ENCODE data around the gene ILKAP. TPM values are rescaled to one million over a fixed set of nuclear protein-coding genes. Genes with fewer than 3 reads are reported as not detected.

ILKAP gene
- total RNA-seq, 6 experiments from 2014 or later = 9.8 to 24.3 (median 16.8) TPM

DNA sequence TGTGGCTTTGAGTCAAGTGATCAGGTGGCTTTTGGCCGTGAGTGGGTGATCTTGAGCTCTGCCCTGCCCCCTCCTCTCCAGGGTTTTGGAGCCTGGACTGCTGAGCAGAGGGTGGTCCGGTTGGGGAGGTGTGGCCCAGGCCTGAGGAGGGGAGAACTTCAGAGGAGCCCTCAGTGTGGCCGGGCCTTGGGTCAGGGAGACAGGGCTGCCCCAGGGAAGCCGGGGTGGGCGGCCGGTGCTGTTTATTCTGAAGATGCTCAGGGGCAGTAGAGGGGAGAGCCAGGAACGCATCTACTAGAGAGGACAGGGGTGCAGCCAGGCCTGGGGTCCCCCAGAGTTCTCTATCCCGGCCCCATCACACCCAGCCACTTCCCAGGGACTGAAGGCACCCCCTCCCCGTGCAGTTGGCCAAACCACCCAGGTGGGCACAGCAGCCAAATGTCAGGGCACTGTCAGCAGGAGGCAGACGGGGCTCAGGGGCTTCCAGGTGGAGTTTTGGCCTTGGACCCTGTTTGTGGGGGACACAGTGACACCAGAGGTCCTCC, 43.8 kb downstream of the ILKAP start:
- H3K4me1 ChIP-seq = no peaks in the 10 kb centered on the region
- TF ChIP-seq POLR2A (IDR thresholded peaks at IDR 0.05) = no peak
- TF ChIP-seq, protein P1, sequence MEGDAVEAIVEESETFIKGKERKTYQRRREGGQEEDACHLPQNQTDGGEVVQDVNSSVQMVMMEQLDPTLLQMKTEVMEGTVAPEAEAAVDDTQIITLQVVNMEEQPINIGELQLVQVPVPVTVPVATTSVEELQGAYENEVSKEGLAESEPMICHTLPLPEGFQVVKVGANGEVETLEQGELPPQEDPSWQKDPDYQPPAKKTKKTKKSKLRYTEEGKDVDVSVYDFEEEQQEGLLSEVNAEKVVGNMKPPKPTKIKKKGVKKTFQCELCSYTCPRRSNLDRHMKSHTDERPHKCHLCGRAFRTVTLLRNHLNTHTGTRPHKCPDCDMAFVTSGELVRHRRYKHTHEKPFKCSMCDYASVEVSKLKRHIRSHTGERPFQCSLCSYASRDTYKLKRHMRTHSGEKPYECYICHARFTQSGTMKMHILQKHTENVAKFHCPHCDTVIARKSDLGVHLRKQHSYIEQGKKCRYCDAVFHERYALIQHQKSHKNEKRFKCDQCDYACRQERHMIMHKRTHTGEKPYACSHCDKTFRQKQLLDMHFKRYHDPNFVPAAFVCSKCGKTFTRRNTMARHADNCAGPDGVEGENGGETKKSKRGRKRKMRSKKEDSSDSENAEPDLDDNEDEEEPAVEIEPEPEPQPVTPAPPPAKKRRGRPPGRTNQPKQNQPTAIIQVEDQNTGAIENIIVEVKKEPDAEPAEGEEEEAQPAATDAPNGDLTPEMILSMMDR (IDR thresholded peaks at IDR 0.05) = no peak
- DNase-seq = peak in 1 of 3 donors; percentile 35
- no peak overlapping the region for H3K4me3 ChIP-seq
- no CpG with 5 or more reads among the region's 10 CpGs for WGBS (ENCODE audit: insufficient coverage, low coverage, low lambda C conversion rate, missing lambda C conversion rate)
- H3K9me3 ChIP-seq = no peaks in the 10 kb centered on the region
- ATAC-seq = no peak
- H3K36me3 ChIP-seq = no peaks in the 10 kb centered on the region
- intact Hi-C loops (cut with DNase I) = no loop called here
- no peaks in the 10 kb centered on the region for H3K27me3 ChIP-seq
- H3K27ac ChIP-seq = no peak overlapping the region

DNA sequence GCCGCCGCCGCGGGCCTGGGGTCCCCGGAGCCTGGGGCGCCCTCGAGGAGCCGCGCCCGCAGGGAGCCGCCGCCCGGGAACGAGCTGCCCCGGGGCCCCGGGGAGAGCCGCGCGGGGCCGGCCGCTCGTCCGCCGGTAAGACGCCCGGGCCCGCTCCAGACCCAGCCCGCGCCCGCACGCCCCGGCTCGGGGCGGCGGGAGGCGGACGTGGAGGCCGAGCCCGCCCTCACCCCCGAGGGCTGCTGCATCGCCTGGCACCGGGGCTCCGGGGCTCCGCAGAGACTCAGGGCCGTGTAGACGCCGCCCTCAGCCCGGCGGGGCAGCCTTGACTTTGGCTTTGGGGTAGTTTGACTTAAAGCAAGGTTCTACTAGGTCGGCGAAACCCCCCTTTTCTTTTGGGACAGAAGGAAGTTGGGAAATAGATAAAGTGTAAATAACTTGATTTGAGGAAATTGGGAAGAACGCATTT, 44.4 kb downstream of the ILKAP start:
- 6% methylated on average over 7 of the region's 52 CpGs for WGBS (ENCODE audit: insufficient coverage, low coverage, low lambda C conversion rate, missing lambda C conversion rate)
- H3K4me3 ChIP-seq = peak overlapping the region in 1 of 3 donors; percentile 24
- no peaks in the 10 kb centered on the region for H3K4me1 ChIP-seq
- ATAC-seq (no peak), DNase-seq (peak in 1 of 3 donors; percentile 22)
- no peaks in the 10 kb centered on the region for H3K27me3 ChIP-seq
- H3K9me3 ChIP-seq = no peaks in the 10 kb centered on the region
- intact Hi-C loops (cut with DNase I) = no loop called here
- no peaks in the 10 kb centered on the region for H3K36me3 ChIP-seq
- TF ChIP-seq, protein P1 (IDR thresholded peaks at IDR 0.05) = no peak
- no peak for TF ChIP-seq POLR2A (IDR thresholded peaks at IDR 0.05)
- no peak overlapping the region for H3K27ac ChIP-seq

DNA sequence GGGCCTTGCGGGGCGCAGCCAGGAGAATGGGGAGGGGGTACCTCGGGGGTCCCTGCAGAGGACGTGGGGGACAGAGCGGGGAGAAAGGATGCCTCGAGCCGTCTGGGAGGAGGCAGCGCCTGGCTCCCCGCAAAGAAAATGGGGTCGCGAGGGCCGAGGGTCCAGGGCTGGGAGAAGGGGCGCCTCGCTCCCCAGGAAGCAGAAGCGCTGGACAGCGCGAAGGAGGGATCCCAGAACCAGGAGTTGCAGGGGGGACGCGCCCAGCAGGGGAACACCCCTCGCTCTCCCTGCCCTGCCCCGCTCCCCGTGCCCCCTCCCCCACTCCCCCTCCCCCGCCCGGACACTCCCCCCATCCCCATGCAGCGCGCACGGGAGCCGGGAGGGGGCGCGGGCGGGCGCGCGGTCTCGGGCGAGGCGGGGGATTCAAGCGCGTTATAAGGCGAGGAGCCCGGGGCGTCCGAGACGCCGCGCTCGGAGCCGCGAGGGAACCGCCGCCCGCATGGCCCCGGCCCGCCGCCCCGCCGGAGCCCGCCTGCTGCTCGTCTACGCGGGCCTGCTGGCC, 44.9 kb downstream of the ILKAP start, which contains the start of gene ERFE:
Gene ERFE, plus strand, starts transcription at position 462 of the 562 bp plus-strand sequence. Its CDS starts 38 bp downstream, at position 500.
- Histone ChIP-seq H3K36me3 (no peaks in the 10 kb centered on the region), H3K4me3 (peak within 1 kb of the TSS in 1 of 3 donors; percentile 24), H3K9me3 (no peaks in the 10 kb centered on the region), H3K27me3 (no peaks in the 10 kb centered on the region), H3K4me1 (no peaks in the 10 kb centered on the region), H3K27ac (no peak within 1 kb of the TSS)
- peak in 2 of 3 donors; percentile 33 to 45 for DNase-seq
- WGBS (ENCODE audit: insufficient coverage, low coverage, low lambda C conversion rate, missing lambda C conversion rate) = 10% methylated on average over 2 of the region's 61 CpGs
- TF ChIP-seq, protein P1 (IDR thresholded peaks at IDR 0.05) = peak in 3 of 4 donors; percentile 32 to 51 (median 35)
- no peak for TF ChIP-seq POLR2A (IDR thresholded peaks at IDR 0.05)
- intact Hi-C loops (cut with DNase I) = no loop called here
- peak; percentile 48 to 64 (median 58) for ATAC-seq

DNA sequence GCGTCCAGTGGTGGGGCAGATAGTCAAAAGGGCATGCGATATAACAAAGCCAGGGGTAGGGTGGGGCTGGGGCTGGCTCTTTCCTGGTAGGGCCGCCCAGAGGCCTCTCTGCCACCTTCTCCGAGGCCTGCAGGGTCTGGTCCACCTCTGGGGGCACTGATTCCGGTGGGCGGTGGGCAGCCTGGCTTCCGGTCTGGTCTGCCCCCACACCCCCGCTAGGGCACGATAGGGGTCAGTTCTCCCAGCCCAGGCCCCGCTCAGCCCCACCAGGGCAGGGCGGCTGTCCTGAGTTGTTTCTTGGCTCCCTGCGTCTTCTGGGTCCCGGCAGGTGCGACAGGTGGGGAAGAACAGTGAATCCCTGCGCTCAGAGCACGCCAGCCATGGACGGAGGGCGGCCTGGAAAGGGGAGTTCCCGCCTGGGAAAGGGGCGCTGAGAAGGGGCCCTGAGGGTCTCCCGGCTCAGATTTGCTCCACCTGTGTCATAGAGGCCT, 45.4 kb downstream of the ILKAP start:
- 35% methylated on average over 3 of the region's 21 CpGs for WGBS (ENCODE audit: insufficient coverage, low coverage, low lambda C conversion rate, missing lambda C conversion rate)
- Histone ChIP-seq H3K9me3 (no peaks in the 10 kb centered on the region), H3K27me3 (no peaks in the 10 kb centered on the region), H3K27ac (no peak overlapping the region), H3K36me3 (no peaks in the 10 kb centered on the region), H3K4me3 (no peak overlapping the region), H3K4me1 (no peaks in the 10 kb centered on the region)
- TF ChIP-seq, protein P1 (IDR thresholded peaks at IDR 0.05) = no peak
- TF ChIP-seq POLR2A (IDR thresholded peaks at IDR 0.05) = no peak
- ATAC-seq = no peak
- intact Hi-C loops (cut with DNase I) = no loop called here
- DNase-seq = peak in 2 of 3 donors; percentile 15 to 44
